ENCODE measurements around the gene CCDC97. TPM values are rescaled to one million over a fixed set of nuclear protein-coding genes. Genes with fewer than 3 reads are reported as not detected.

The CCDC97 gene
- total and polyA plus RNA-seq, 2 of the 8 experiments (the other 6 are each of a cell fraction or from before 2014, with no cell fraction given): 19.8 to 27.1 TPM

DNA sequence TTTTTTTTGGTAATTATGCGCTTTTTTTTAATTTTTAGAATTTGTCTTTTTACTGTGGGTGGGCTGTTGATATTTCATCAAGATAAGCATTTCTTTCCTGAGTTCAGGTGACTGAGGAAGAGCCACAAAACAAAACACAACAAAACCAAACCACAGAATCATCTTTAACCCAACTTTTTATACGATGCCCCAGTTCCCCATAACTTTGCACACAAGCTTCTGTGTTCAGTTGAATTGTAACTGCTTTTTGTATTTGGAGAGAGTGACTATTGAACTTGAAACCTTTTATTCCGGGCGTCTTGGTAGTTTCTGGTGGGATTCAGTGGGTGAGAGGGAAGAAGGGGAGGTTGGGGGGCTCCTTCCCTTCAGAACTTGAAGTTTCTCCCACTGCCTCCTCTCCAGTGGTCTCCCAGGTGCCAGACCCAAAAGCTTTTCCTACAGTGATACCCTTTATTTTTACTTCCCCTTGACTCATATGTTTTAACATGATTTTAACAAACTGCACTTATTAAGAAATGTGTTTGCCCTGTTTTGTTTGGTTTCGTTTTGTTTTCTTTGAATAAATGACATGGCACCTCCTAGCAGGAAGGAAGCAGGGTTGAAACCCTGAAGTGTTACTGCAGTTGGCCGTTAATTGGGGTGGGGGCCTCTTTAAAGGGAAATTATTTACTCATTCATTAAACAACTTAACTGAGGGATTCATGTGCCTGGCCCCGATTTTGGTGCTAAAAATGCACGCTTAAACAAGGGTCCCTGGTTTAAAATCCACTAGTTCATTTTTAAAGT is 2.7 kb upstream of the CCDC97 start:
- no peak overlapping the region for H3K23ac ChIP-seq (ENCODE audit: insufficient read length)
- no peak overlapping the region for H2AK5ac ChIP-seq (ENCODE audit: low read depth, low read length)
- H3K14ac ChIP-seq (ENCODE audit: insufficient read length): no peak overlapping the region
- ChIA-PET POLR2A (ENCODE audit: partially characterized antibody) (interaction anchor here (1.3 to 22.6 kb wide), 4 partner anchors 15 to 101 kb away, joined by 3 to 579 read pairs (median 70); partner anchors contain the start of gene HNRNPUL1), CTCF (ENCODE audit: partially characterized antibody) (interaction anchor here (1.0 to 7.3 kb wide), 9 partner anchors 11 to 103 kb away, joined by 3 to 63 read pairs (median 4); no protein-coding TSS in a partner anchor)
- peaks cover 0 to 10% (median under 1%) of the 10 kb centered on the region in 4 experiments; a peak in 3 of 7 replicates for H3K4me1 ChIP-seq (replicated peaks in 1 of 4; ENCODE audit: control insufficient read depth in 3 of 4, insufficient read depth in 4 of 4, low read length in 3 of 4)
- H2BK120ac ChIP-seq (replicated peaks; ENCODE audit: low read depth, low read length): no peak overlapping the region
- peaks cover 7% of the 10 kb centered on the region for H3K23me2 ChIP-seq (ENCODE audit: low read depth, low read length)
- no peak overlapping the region for H2BK15ac ChIP-seq (ENCODE audit: low read length)
- no peak overlapping the region for H4K5ac ChIP-seq (ENCODE audit: insufficient read length, low read depth, low read length)
- H3K27me3 ChIP-seq (replicated peaks in 1 of 4; ENCODE audit: control insufficient read depth in 3 of 4, extremely low read depth in 1 of 4, insufficient read depth in 3 of 4, low read length in 3 of 4): no peaks in the 10 kb centered on the region
- H3K56ac ChIP-seq (replicated peaks; ENCODE audit: insufficient read length, low read depth, low read length): no peak overlapping the region
- no peak overlapping the region for H2AFZ ChIP-seq (ENCODE audit: low read length)
- peaks cover 3% of the 10 kb centered on the region; the same call in 1 of the 2 replicates for H3K79me1 ChIP-seq (ENCODE audit: low read depth, low read length)
- peaks cover 39 to 53% (median 45%) of the 10 kb centered on the region in 4 experiments for H3K36me3 ChIP-seq (ENCODE audit: control insufficient read depth in 2 of 4, insufficient read depth in 4 of 4, low read length in 3 of 4)
- no peak overlapping the region for H2BK5ac ChIP-seq (ENCODE audit: low read depth, low read length)
- H3K4me3 ChIP-seq (ENCODE audit: extremely low read depth in 1 of 4, insufficient read depth in 2 of 4, low read depth in 3 of 4, low read length in 4 of 4): no peak overlapping the region
- TF ChIP-seq JUN (IDR thresholded peaks at IDR 0.05; ENCODE audit: low read depth, low read length) (no peak), GABPA (IDR thresholded peaks at IDR 0.05; ENCODE audit: borderline replicate concordance, insufficient read depth, low read length) (no peak), BCL11A (IDR thresholded peaks at IDR 0.05; ENCODE audit: low read depth in 2 of 2, low read length in 2 of 2) (no peak), EP300 (IDR thresholded peaks at IDR 0.05; ENCODE audit: borderline replicate concordance in 1 of 2, low read depth in 2 of 2, low read length in 2 of 2) (no peak), POLR2AphosphoS5 (IDR thresholded peaks at IDR 0.05; ENCODE audit: low read depth, low read length) (no peak), TAF1 (IDR thresholded peaks at IDR 0.05; ENCODE audit: low read depth, low read length) (no peak), ASH2L (IDR thresholded peaks at IDR 0.05; ENCODE audit: low read length) (no peak), RAD21 (IDR thresholded peaks at IDR 0.05 in 1 of 2, conservative IDR thresholded peaks at IDR 0.05 in 1 of 2; ENCODE audit: low read depth in 2 of 2, low read length in 2 of 2) (no peak)
- DNase-seq (ENCODE audit: low read depth in 1 of 2, low spot score in 2 of 2) (no peak), FAIRE-seq (no peak)
- no peak overlapping the region for H4K91ac ChIP-seq (replicated peaks; ENCODE audit: insufficient read length, low read length)
- 90% methylated on average over 8 of the region's 8 CpGs; no CpG with 5 or more reads in 1 of the 2 experiments for WGBS, 2 experiments (ENCODE audit: extremely low coverage in 1 of 2, insufficient coverage in 1 of 2, insufficient read length in 1 of 2, insufficient replicate concordance in 2 of 2, low coverage in 1 of 2, low lambda C conversion rate in 2 of 2, missing lambda C conversion rate in 1 of 2)
- no peak overlapping the region for H2BK12ac ChIP-seq (ENCODE audit: low read depth, low read length)
- H3K18ac ChIP-seq (ENCODE audit: extremely low read depth, low read length): no peak overlapping the region
- no peak overlapping the region for H3K27ac ChIP-seq (ENCODE audit: low read depth, low read length)
- H2BK20ac ChIP-seq (ENCODE audit: low read length): no peak overlapping the region
- no peak overlapping the region for H3K4ac ChIP-seq (replicated peaks; ENCODE audit: insufficient read length, low read depth, low read length)
- peaks cover 0 to 15% of the 10 kb centered on the region in 2 experiments for H4K20me1 ChIP-seq (replicated peaks in 1 of 2; ENCODE audit: control insufficient read depth in 1 of 2, insufficient read depth in 2 of 2, low read length in 2 of 2)
- no peak overlapping the region for H3K9ac ChIP-seq (replicated peaks in 1 of 4; ENCODE audit: extremely low read depth in 1 of 4, low read depth in 3 of 4, low read length in 3 of 4)
- H3K9me3 ChIP-seq (ENCODE audit: insufficient read depth in 2 of 2, low read depth in 1 of 2, low read length in 1 of 2): no peaks in the 10 kb centered on the region
- H3K79me2 ChIP-seq (ENCODE audit: control insufficient read depth in 1 of 2, insufficient read depth in 2 of 2, low read length in 2 of 2): peaks cover 0 to 5% of the 10 kb centered on the region in 2 experiments; a peak in 2 of 4 replicates
- H3K4me2 ChIP-seq (ENCODE audit: insufficient read depth in 1 of 2, low read depth in 2 of 2, low read length in 2 of 2): no peak overlapping the region
- H4K8ac ChIP-seq (ENCODE audit: extremely low read depth, insufficient read depth, low read length): no peak overlapping the region

Measured in H1 (cell line).